GM10266 (cell line): ENCODE data around the gene ARHGEF7.

Experiments
- DNase-seq: peaks from one replicate; pipeline ENCODE4 v3.0.0; 2012; ENCODE audit errors: extremely low spot score
- CTCF ChIP-seq: IDR thresholded peaks from 2 replicates; pipeline ENCODE4 v1.5.1; 2012; ENCODE audit warnings: mild to moderate bottlenecking, low read depth; ENCODE audit not compliant: control insufficient read depth, insufficient read depth; ENCODE audit errors: missing control alignments

The ARHGEF7 gene

GRCh38 chr13:111286162-111286561, 171.1 kb downstream of the ARHGEF7 start:
- no peak for DNase-seq
- no peak for TF ChIP-seq CTCF

GRCh38 chr13:111286749-111287148, 171.6 kb downstream of the ARHGEF7 start:
- no peak for TF ChIP-seq CTCF
- no peak for DNase-seq

GRCh38 chr13:111287201-111287600, 172.1 kb downstream of the ARHGEF7 start:
- no peak for DNase-seq
- no peak for TF ChIP-seq CTCF

- DNase-seq: no peak
- no peak for TF ChIP-seq CTCF
Measured at GRCh38 chr13:111288276-111288675, 173.2 kb downstream of the ARHGEF7 start.

- no peak for TF ChIP-seq CTCF
- DNase-seq: no peak
Measured at GRCh38 chr13:111289251-111289650, 174.1 kb downstream of the ARHGEF7 start.

- TF ChIP-seq CTCF: no peak
- DNase-seq: no peak
Measured at GRCh38 chr13:111291908-111292307, 176.8 kb downstream of the ARHGEF7 start.

GRCh38 chr13:111292710-111293485, 177.8 kb downstream of the ARHGEF7 start:
- no peak for TF ChIP-seq CTCF

More at GRCh38 chr13:111292710-111293485, 177.8 kb downstream of the ARHGEF7 start:
- no peak for DNase-seq
